H1 (cell line): ENCODE measurements around the gene CLDN7. TPM values are rescaled to one million over a fixed set of nuclear protein-coding genes. Genes with fewer than 3 reads are reported as not detected.
A peak's percentile ranks its signal among the peaks of the same experiment; 100 is the strongest.

Experiments used
- CTCF ChIA-PET: fragments of 300-600 bp; sonication (Branson Sonifier 250); formaldehyde crosslinking; loops from one replicate; lab custom pipeline; 2021; ENCODE audit not compliant: partially characterized antibody; lab: Charles Lee
- POLR2A ChIA-PET: fragments of 300-600 bp; sonication (Branson Sonifier 250); formaldehyde crosslinking; loops from one replicate; lab custom pipeline; 2021; ENCODE audit warnings: inconsistent platforms; ENCODE audit not compliant: partially characterized antibody; lab: Charles Lee
- DNase-seq, 2 experiments: peaks; one replicate each; pipeline versions ENCODE4 v3.0.0 to v3.0.0-alpha.2; 2010 to 2022; ENCODE audit warnings: low spot score in 2 of 2, low read depth in 1 of 2, mixed read lengths in 1 of 2
- FAIRE-seq: peaks from 2 replicates; lab custom pipeline; 2011; peaks lifted over from hg19 to GRCh38; lab: Jason Lieb, UNC
- H2AFZ ChIP-seq: 2 replicates; pipeline ENCODE4 v1.8.1; 2012; ENCODE audit warnings: low read length, inconsistent platforms
- H2AK5ac ChIP-seq: 2 replicates; pipeline ENCODE4 v1.6.1; 2013; ENCODE audit warnings: low read depth, low read length
- H2BK120ac ChIP-seq: replicated peaks from 2 replicates; pipeline ENCODE3; 2013; ENCODE audit warnings: low read depth, low read length, inconsistent platforms
- H2BK12ac ChIP-seq: 2 replicates; pipeline ENCODE4 v1.6.1; 2013; ENCODE audit warnings: low read depth, low read length
- H2BK15ac ChIP-seq: 2 replicates; pipeline ENCODE4 v1.6.1; 2013; ENCODE audit warnings: low read length
- H2BK20ac ChIP-seq: 2 replicates; pipeline ENCODE4 v1.6.1; 2013; ENCODE audit warnings: low read length
- H2BK5ac ChIP-seq: 2 replicates; pipeline ENCODE4 v1.6.1; 2013; ENCODE audit warnings: low read depth, low read length
- H3K14ac ChIP-seq: 2 replicates; pipeline ENCODE4 v1.6.1; 2013; ENCODE audit warnings: inconsistent platforms; ENCODE audit not compliant: insufficient read length
- H3K18ac ChIP-seq: 2 replicates; pipeline ENCODE4 v1.6.1; 2013; ENCODE audit warnings: low read length; ENCODE audit errors: extremely low read depth
- H3K23ac ChIP-seq: 2 replicates; pipeline ENCODE4 v1.6.1; 2013; ENCODE audit warnings: inconsistent platforms; ENCODE audit not compliant: insufficient read length
- H3K23me2 ChIP-seq: 2 replicates; pipeline ENCODE4 v1.6.1; 2013; ENCODE audit warnings: low read depth, low read length
- H3K27ac ChIP-seq: 2 replicates; pipeline ENCODE4 v1.6.1; 2011; ENCODE audit warnings: low read depth, low read length, inconsistent platforms
- H3K27me3 ChIP-seq, 4 experiments: replicated peaks in 1 of 4; 1 replicate in 1 of 4; 2 replicates in 3 of 4; pipeline versions ENCODE4 v1.6.1 to v1.8.1; 2011 to 2013; ENCODE audit warnings: low read length in 3 of 4, mild to moderate bottlenecking in 3 of 4, inconsistent platforms in 2 of 4, mixed read lengths in 2 of 4, moderate library complexity in 1 of 4; ENCODE audit not compliant: control insufficient read depth in 3 of 4, insufficient read depth in 3 of 4; ENCODE audit errors: extremely low read depth in 1 of 4
- H3K36me3 ChIP-seq, 4 experiments: 2 replicates each; pipeline versions ENCODE4 v1.6.1 to v1.8.1; 2011 to 2013; ENCODE audit warnings: mild to moderate bottlenecking in 4 of 4, low read length in 3 of 4, moderate library complexity in 2 of 4, control low read depth in 1 of 4, inconsistent platforms in 1 of 4; ENCODE audit not compliant: insufficient read depth in 4 of 4, control insufficient read depth in 2 of 4
- H3K4ac ChIP-seq: replicated peaks from 2 replicates; pipeline ENCODE3; 2013; ENCODE audit warnings: low read length, low read depth, mixed read lengths, inconsistent platforms; ENCODE audit not compliant: insufficient read length
- H3K4me1 ChIP-seq, 4 experiments: replicated peaks in 1 of 4; 1 replicate in 1 of 4; 2 replicates in 3 of 4; pipeline versions ENCODE4 v1.6.1 to v1.8.1; 2011 to 2013; ENCODE audit warnings: low read length in 3 of 4, inconsistent platforms in 2 of 4, mixed read lengths in 1 of 4; ENCODE audit not compliant: insufficient read depth in 4 of 4, control insufficient read depth in 3 of 4
- H3K4me2 ChIP-seq, 2 experiments: 2 replicates each; pipeline versions ENCODE4 v1.6.1 to v1.8.1; 2011 to 2013; ENCODE audit warnings: low read depth in 2 of 2, low read length in 2 of 2, control low read depth in 1 of 2, inconsistent platforms in 1 of 2, mild to moderate bottlenecking in 1 of 2; ENCODE audit not compliant: insufficient read depth in 1 of 2
- H3K4me3 ChIP-seq, 4 experiments: fragments of 200-600, 300-600 bp in 1 of 4; sonication (generic), shearing (Covaris generic), sonication (Bioruptor Twin) in 1 of 4; 2 replicates each; pipeline versions ENCODE4 v1.5.1 to v1.8.1; 2011 to 2016; ENCODE audit warnings: low read length in 4 of 4, low read depth in 3 of 4, control low read depth in 2 of 4, inconsistent platforms in 2 of 4, mild to moderate bottlenecking in 2 of 4, mixed read lengths in 1 of 4, moderate library complexity in 1 of 4; ENCODE audit not compliant: insufficient read depth in 2 of 4; ENCODE audit errors: extremely low read depth in 1 of 4
- H3K56ac ChIP-seq: replicated peaks from 2 replicates; pipeline ENCODE3; 2013; ENCODE audit warnings: low read depth, mild to moderate bottlenecking, mixed read lengths, low read length, inconsistent platforms; ENCODE audit not compliant: insufficient read length
- H3K79me1 ChIP-seq: 2 replicates; pipeline ENCODE4 v1.6.1; 2013; ENCODE audit warnings: low read depth, low read length, control low read depth
- H3K79me2 ChIP-seq, 2 experiments: 2 replicates each; pipeline versions ENCODE4 v1.6.1 to v1.8.1; 2012 to 2013; ENCODE audit warnings: low read length in 2 of 2, mild to moderate bottlenecking in 2 of 2, inconsistent platforms in 1 of 2; ENCODE audit not compliant: insufficient read depth in 2 of 2, control insufficient read depth in 1 of 2
- H3K9ac ChIP-seq, 4 experiments: replicated peaks in 1 of 4; 1 replicate in 1 of 4; 2 replicates in 3 of 4; pipeline versions ENCODE4 v1.6.1 to v1.8.1; 2011 to 2013; ENCODE audit warnings: low read depth in 3 of 4, low read length in 3 of 4, control low read depth in 2 of 4, mild to moderate bottlenecking in 2 of 4, moderate library complexity in 2 of 4, inconsistent platforms in 1 of 4; ENCODE audit errors: extremely low read depth in 1 of 4
- H3K9me3 ChIP-seq, 2 experiments: 2 replicates each; pipeline versions ENCODE4 v1.6.1 to v1.8.1; 2012 to 2013; ENCODE audit warnings: mild to moderate bottlenecking in 2 of 2, moderate library complexity in 2 of 2, control low read depth in 1 of 2, inconsistent platforms in 1 of 2, low read depth in 1 of 2, low read length in 1 of 2, mixed read lengths in 1 of 2; ENCODE audit not compliant: insufficient read depth in 2 of 2
- H4K20me1 ChIP-seq, 2 experiments: replicated peaks in 1 of 2; 2 replicates each; pipeline versions ENCODE3 to v1.8.1; 2011 to 2013; ENCODE audit warnings: inconsistent platforms in 2 of 2, low read length in 2 of 2, mild to moderate bottlenecking in 1 of 2; ENCODE audit not compliant: insufficient read depth in 2 of 2, control insufficient read depth in 1 of 2
- H4K5ac ChIP-seq: 2 replicates; pipeline ENCODE4 v1.6.1; 2013; ENCODE audit warnings: low read length, low read depth, mixed read lengths, inconsistent platforms; ENCODE audit not compliant: insufficient read length
- H4K8ac ChIP-seq: 2 replicates; pipeline ENCODE4 v1.8.0; 2013; ENCODE audit warnings: mild to moderate bottlenecking, moderate library complexity, low read length, inconsistent platforms; ENCODE audit not compliant: insufficient read depth; ENCODE audit errors: extremely low read depth
- H4K91ac ChIP-seq: replicated peaks from 2 replicates; pipeline ENCODE3; 2013; ENCODE audit warnings: low read length, mixed read lengths, inconsistent platforms; ENCODE audit not compliant: insufficient read length
- BACH1 ChIP-seq: IDR thresholded peaks from 2 replicates; pipeline ENCODE4 v1.6.1; 2012; ENCODE audit warnings: low read length, improper control_type of control experiment
- BRCA1 ChIP-seq: IDR thresholded peaks from 2 replicates; pipeline ENCODE4 v1.6.1; 2012; ENCODE audit warnings: low read depth, low read length, improper control_type of control experiment
- CBX5 ChIP-seq: fragments of 300-800, 300-1000 bp; sonication (generic); IDR thresholded peaks from 2 replicates; pipeline ENCODE4 v1.7.1; 2016; ENCODE audit warnings: antibody characterized with exemption, low read length, low read depth
- CHD2 ChIP-seq: IDR thresholded peaks from 2 replicates; pipeline ENCODE4 v1.6.1; 2012; ENCODE audit warnings: low read length, improper control_type of control experiment
- FOSL1 ChIP-seq: IDR thresholded peaks from 2 replicates; pipeline ENCODE4 v1.6.1; 2011; ENCODE audit warnings: mild to moderate bottlenecking, low read depth, low read length, moderate library complexity; ENCODE audit not compliant: insufficient read depth
- GABPA ChIP-seq: IDR thresholded peaks from 2 replicates; pipeline ENCODE4 v1.6.1; 2011; ENCODE audit warnings: mild to moderate bottlenecking, low read length, moderate library complexity, borderline replicate concordance; ENCODE audit not compliant: insufficient read depth
- RBBP5 ChIP-seq: IDR thresholded peaks from 2 replicates; pipeline ENCODE4 v1.7.1; 2012; ENCODE audit warnings: low read depth, mild to moderate bottlenecking, inconsistent platforms, low read length, moderate library complexity, borderline replicate concordance
- TAF1 ChIP-seq: IDR thresholded peaks from 2 replicates; pipeline ENCODE4 v1.6.1; 2011; ENCODE audit warnings: mild to moderate bottlenecking, low read depth, low read length
- TCF12 ChIP-seq: IDR thresholded peaks from 2 replicates; pipeline ENCODE4 v1.6.1; 2011; ENCODE audit warnings: low read depth, mild to moderate bottlenecking, low read length
- TEAD4 ChIP-seq: IDR thresholded peaks from 2 replicates; pipeline ENCODE4 v1.6.1; 2012; ENCODE audit warnings: low read depth, low read length, inconsistent platforms, mixed read lengths
- ZNF274 ChIP-seq: IDR thresholded peaks from 2 replicates; pipeline ENCODE4 v1.7.0; 2012; ENCODE audit warnings: low read length, borderline replicate concordance; ENCODE audit errors: extremely low read depth
- WGBS, 2 experiments: shearing (Covaris generic) in 1 of 2; methylation state at CpG; one replicate each; pipeline versions ENCODE4 v1.1.6 to v1.1.7; 2013 to 2015; ENCODE audit warnings: low lambda C conversion rate in 2 of 2, mixed read lengths in 2 of 2, inconsistent platforms in 1 of 2, low coverage in 1 of 2, missing lambda C conversion rate in 1 of 2; ENCODE audit not compliant: insufficient replicate concordance in 2 of 2, insufficient coverage in 1 of 2, insufficient read length in 1 of 2; ENCODE audit errors: extremely low coverage in 1 of 2, missing lambda C conversion rate in 1 of 2; 5-methylcytosine and 5-hydroxymethylcytosine counted together
- polyA plus RNA-seq, 7 experiments: library from polyadenylated mRNA; depleted of rRNA in 3 of 7; stranded (reverse) in 5 of 7; unstranded in 2 of 7; fragments of >200 nt in 5 of 7; fragments of 200-250 nt in 2 of 7; gene quantifications; 1 replicate in 5 of 7; 2 replicates in 1 of 7; 4 replicates in 1 of 7; pipeline versions ENCODE4 v1.2.1 to v1.2.3, GENCODE V29; 2011 to 2013; ENCODE audit warnings: missing spikeins in 2 of 7, mixed read lengths in 2 of 7
- total RNA-seq: library from RNA; stranded (reverse); fragmentation: NEBNext Ultra II Directional; extraction: Animal tissue kit (Norgen Biotek cat#: 25700); gene quantifications from 2 replicates; pipeline ENCODE4 v1.2.1, GENCODE V29; 2021

Gene CLDN7
- total and polyA plus RNA-seq, 2 of the 8 experiments (the other 6 are each of a cell fraction or from before 2014, with no cell fraction given): 118 to 119 TPM

DNA sequence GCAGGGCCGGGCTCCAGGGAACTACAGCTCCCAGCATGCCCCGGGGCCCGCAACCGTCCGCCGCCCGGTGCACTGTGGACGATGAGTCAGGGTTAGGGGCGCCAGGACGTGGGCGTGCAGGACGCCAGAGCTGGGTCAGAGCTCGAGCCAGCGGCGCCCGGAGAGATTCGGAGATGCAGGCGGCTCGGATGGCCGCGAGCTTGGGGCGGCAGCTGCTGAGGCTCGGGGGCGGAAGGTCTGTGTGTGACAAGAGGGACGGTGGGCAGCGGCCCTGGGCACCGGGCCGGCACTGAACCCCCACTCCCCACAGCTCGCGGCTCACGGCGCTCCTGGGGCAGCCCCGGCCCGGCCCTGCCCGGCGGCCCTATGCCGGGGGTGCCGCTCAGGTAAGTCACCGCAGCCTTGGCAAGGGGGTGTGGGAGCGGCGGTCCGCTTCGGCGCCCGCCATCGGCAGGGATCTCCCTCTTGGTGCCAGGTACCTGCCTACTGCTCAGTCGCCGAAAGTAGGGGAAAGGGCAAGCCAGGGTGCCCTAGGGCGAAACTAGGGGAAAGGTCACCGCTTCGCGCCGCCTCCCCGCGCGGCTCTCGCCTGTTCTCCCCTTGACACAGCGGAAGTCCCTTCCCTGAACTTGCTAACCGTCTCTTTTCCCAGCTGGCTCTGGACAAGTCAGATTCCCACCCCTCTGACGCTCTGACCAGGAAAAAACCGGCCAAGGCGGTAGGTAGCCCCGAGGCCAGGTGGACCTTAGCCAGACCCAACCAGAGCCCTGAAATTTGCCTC, 42.3 kb downstream of the CLDN7 start, which contains the start of the genes ACADVL and DLG4:
ACADVL (plus strand) TSS at position 127 of the 781 bp plus-strand sequence; CDS start at position 174, 47 bp downstream.
DLG4 (minus strand) TSS at position 25 of the 781 bp plus-strand sequence.
- Histone ChIP-seq H2BK15ac (0 out of 2 replicates have a peak within 1 kb of the TSS, but pooled peaks have one; percentile 61), H3K9ac (peak within 1 kb of the TSS; percentile 26 to 81 (median 70)), H3K4ac (peak within 1 kb of the TSS; percentile 39), H3K4me1 (peaks cover 6 to 36% (median 20%) of the 10 kb centered on the region in 4 experiments), H2BK5ac (peak within 1 kb of the TSS; percentile 80), H2BK120ac (no peak within 1 kb of the TSS), H3K56ac (peak within 1 kb of the TSS; percentile 1), H3K4me3 (peak within 1 kb of the TSS; percentile 76 to 93 (median 86)), H4K20me1 (peaks cover 10 to 25% of the 10 kb centered on the region in 2 experiments), H2BK20ac (0 out of 2 replicates have a peak within 1 kb of the TSS, but pooled peaks have one; percentile 27), H2BK12ac (peak within 1 kb of the TSS; percentile 71; the same call in 1 of the 2 replicates), H4K8ac (no peak within 1 kb of the TSS; the same call in 1 of the 2 replicates), H4K91ac (peak within 1 kb of the TSS; percentile 51), H3K36me3 (peaks cover 15 to 33% (median 25%) of the 10 kb centered on the region in 4 experiments; a peak in 7 of 8 replicates), H3K4me2 (peak within 1 kb of the TSS; percentile 73 to 80), H3K79me1 (no peaks in the 10 kb centered on the region; the same call in 1 of the 2 replicates), H3K9me3 (no peaks in the 10 kb centered on the region), H3K79me2 (peaks cover 0 to 10% of the 10 kb centered on the region in 2 experiments; a peak in 1 of 4 replicates), H2AK5ac (0 out of 2 replicates have a peak within 1 kb of the TSS, but pooled peaks have one; percentile 2), H3K23me2 (peaks cover 20% of the 10 kb centered on the region; the same call in 1 of the 2 replicates), H3K27me3 (no peaks in the 10 kb centered on the region), H3K27ac (peak within 1 kb of the TSS; percentile 49), H3K18ac (peak within 1 kb of the TSS; percentile 80), H3K23ac (no peak within 1 kb of the TSS), H2AFZ (no peak within 1 kb of the TSS), H4K5ac (peak within 1 kb of the TSS; percentile 50), H3K14ac (no peak within 1 kb of the TSS)
- POLR2A ChIA-PET: interaction anchor here (0.7 to 10.7 kb wide), 24 partner anchors 12 to 192 kb away, joined by 3 to 386 read pairs (median 4); partner anchors contain the start of genes CLDN7, CTDNEP1, DVL2 and ELP5
- peak in 1 of 2 experiments; percentile 90 for DNase-seq
- CTCF ChIA-PET: interaction anchor here (0.9 to 4.3 kb wide), 12 partner anchors 11 to 377 kb away, joined by 3 to 46 read pairs (median 4); partner anchors contain the start of genes DVL2, GABARAP and PHF23
- FAIRE-seq: no peak
- 1% methylated on average over 46 of the region's 63 CpGs; no CpG with 5 or more reads in 1 of the 2 experiments for WGBS, 2 experiments
- TF ChIP-seq CHD2 (no peak), TCF12 (no peak), FOSL1 (0 out of 2 replicates have a peak, but pooled peaks have one; percentile 33), BACH1 (peak; percentile 83), CBX5 (no peak), BRCA1 (no peak), ZNF274 (no peak), RBBP5 (0 out of 2 replicates have a peak, but pooled peaks have one; percentile 26), TEAD4 (no peak), GABPA (0 out of 2 replicates have a peak, but pooled peaks have one; percentile 29), TAF1 (peak; percentile 89)
